ENCODE data around the gene PBRM1. TPM values are rescaled to one million over a fixed set of nuclear protein-coding genes. Genes with fewer than 3 reads are reported as not detected.

The PBRM1 gene
- total and polyA plus RNA-seq, 2 of the 8 experiments (the other 6 are each of a cell fraction or from before 2014, with no cell fraction given) = 19.3 to 65.8 TPM

DNA sequence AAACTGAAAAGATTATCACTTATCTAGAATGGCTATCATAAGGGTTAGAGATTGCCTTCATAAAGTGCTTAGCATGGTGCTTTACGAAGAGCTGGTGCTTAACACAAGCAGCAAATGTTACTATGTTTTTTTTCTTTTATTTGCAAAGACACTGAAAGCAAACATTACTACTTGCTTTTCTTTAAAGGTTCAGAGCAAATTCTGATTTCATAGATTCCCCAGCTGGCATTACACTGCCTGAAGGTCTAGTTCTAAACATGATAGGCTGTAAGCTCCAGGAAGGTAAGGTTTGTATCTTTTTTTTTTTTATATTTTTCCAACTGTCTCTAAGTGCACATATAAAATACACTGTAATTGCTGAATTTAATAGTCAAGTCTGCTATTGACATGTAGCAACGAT lies 77.4 kb downstream of the PBRM1 start:
- Histone ChIP-seq H2BK20ac (ENCODE audit: low read length) (no peak overlapping the region), H3K23me2 (ENCODE audit: low read depth, low read length) (no peaks in the 10 kb centered on the region), H3K9ac (replicated peaks in 1 of 4; ENCODE audit: extremely low read depth in 1 of 4, low read depth in 3 of 4, low read length in 3 of 4) (no peak overlapping the region), H3K27me3 (replicated peaks in 1 of 4; ENCODE audit: control insufficient read depth in 3 of 4, extremely low read depth in 1 of 4, insufficient read depth in 3 of 4, low read length in 3 of 4) (no peaks in the 10 kb centered on the region), H4K20me1 (replicated peaks in 1 of 2; ENCODE audit: control insufficient read depth in 1 of 2, insufficient read depth in 2 of 2, low read length in 2 of 2) (peaks cover 0 to 3% of the 10 kb centered on the region in 2 experiments), H3K14ac (ENCODE audit: insufficient read length) (no peak overlapping the region), H2BK15ac (ENCODE audit: low read length) (no peak overlapping the region), H3K79me1 (ENCODE audit: low read depth, low read length) (no peaks in the 10 kb centered on the region), H4K8ac (ENCODE audit: extremely low read depth, insufficient read depth, low read length) (no peak overlapping the region), H4K5ac (ENCODE audit: insufficient read length, low read depth, low read length) (no peak overlapping the region), H3K4ac (replicated peaks; ENCODE audit: insufficient read length, low read depth, low read length) (no peak overlapping the region), H2BK5ac (ENCODE audit: low read depth, low read length) (no peak overlapping the region), H3K18ac (ENCODE audit: extremely low read depth, low read length) (no peak overlapping the region), H3K27ac (ENCODE audit: low read depth, low read length) (no peak overlapping the region), H3K4me3 (ENCODE audit: extremely low read depth in 1 of 4, insufficient read depth in 2 of 4, low read depth in 3 of 4, low read length in 4 of 4) (no peak overlapping the region), H2BK120ac (replicated peaks; ENCODE audit: low read depth, low read length) (no peak overlapping the region), H3K4me1 (replicated peaks in 1 of 4; ENCODE audit: control insufficient read depth in 3 of 4, insufficient read depth in 4 of 4, low read length in 3 of 4) (no peaks in the 10 kb centered on the region), H3K36me3 (ENCODE audit: control insufficient read depth in 2 of 4, insufficient read depth in 4 of 4, low read length in 3 of 4) (peaks cover 2 to 19% (median 8%) of the 10 kb centered on the region in 4 experiments; a peak in 4 of 8 replicates), H4K91ac (replicated peaks; ENCODE audit: insufficient read length, low read length) (no peak overlapping the region), H3K4me2 (ENCODE audit: insufficient read depth in 1 of 2, low read depth in 2 of 2, low read length in 2 of 2) (no peak overlapping the region), H2AK5ac (ENCODE audit: low read depth, low read length) (no peak overlapping the region), H3K9me3 (ENCODE audit: insufficient read depth in 2 of 2, low read depth in 1 of 2, low read length in 1 of 2) (no peaks in the 10 kb centered on the region), H2AFZ (ENCODE audit: low read length) (no peak overlapping the region), H2BK12ac (ENCODE audit: low read depth, low read length) (no peak overlapping the region), H3K79me2 (ENCODE audit: control insufficient read depth in 1 of 2, insufficient read depth in 2 of 2, low read length in 2 of 2) (no peaks in the 10 kb centered on the region), H3K23ac (ENCODE audit: insufficient read length) (no peak overlapping the region), H3K56ac (replicated peaks; ENCODE audit: insufficient read length, low read depth, low read length) (no peak overlapping the region)
- 89% methylated on average over 2 of the region's 2 CpGs; no CpG with 5 or more reads in 1 of the 2 experiments for WGBS, 2 experiments (ENCODE audit: extremely low coverage in 1 of 2, insufficient coverage in 1 of 2, insufficient read length in 1 of 2, insufficient replicate concordance in 2 of 2, low coverage in 1 of 2, low lambda C conversion rate in 2 of 2, missing lambda C conversion rate in 1 of 2)
- POLR2A ChIA-PET (ENCODE audit: partially characterized antibody) = no interaction called here
- DNase-seq (ENCODE audit: low read depth in 1 of 2, low spot score in 2 of 2) = no peak
- no peak for TF ChIP-seq SIX5 (IDR thresholded peaks at IDR 0.05; ENCODE audit: low read depth, low read length)
- TF ChIP-seq SP4 (IDR thresholded peaks at IDR 0.05; ENCODE audit: low read length) = no peak
- TF ChIP-seq EZH2 (IDR thresholded peaks at IDR 0.05; ENCODE audit: low read depth, low read length, severe bottlenecking) = no peak
- no peak for TF ChIP-seq SRF (IDR thresholded peaks at IDR 0.05; ENCODE audit: low read depth, low read length)
- no peak for TF ChIP-seq SUZ12 (IDR thresholded peaks at IDR 0.05; ENCODE audit: low read length)
- no peak for TF ChIP-seq RAD21 (IDR thresholded peaks at IDR 0.05 in 1 of 2, conservative IDR thresholded peaks at IDR 0.05 in 1 of 2; ENCODE audit: low read depth in 2 of 2, low read length in 2 of 2)
- TF ChIP-seq BCL11A (IDR thresholded peaks at IDR 0.05; ENCODE audit: low read depth in 2 of 2, low read length in 2 of 2) = no peak
- CTCF ChIA-PET (ENCODE audit: partially characterized antibody) = no interaction called here
- FAIRE-seq = no peak

All from H1 (cell line).